SK-N-MC (cell line): ENCODE measurements around the gene ANO3.

Source experiments
- EZH2 ChIP-seq: fragments of 200-600 bp; sonication (generic); IDR thresholded peaks from one replicate; pipeline ENCODE4 v1.6.1; 2017; ENCODE audit warnings: antibody characterized with exemption
- POLR2AphosphoS5 ChIP-seq: IDR thresholded peaks from 2 replicates; pipeline ENCODE4 v1.6.1; 2012; ENCODE audit warnings: mild to moderate bottlenecking, low read depth, low read length, borderline replicate concordance

DNA sequence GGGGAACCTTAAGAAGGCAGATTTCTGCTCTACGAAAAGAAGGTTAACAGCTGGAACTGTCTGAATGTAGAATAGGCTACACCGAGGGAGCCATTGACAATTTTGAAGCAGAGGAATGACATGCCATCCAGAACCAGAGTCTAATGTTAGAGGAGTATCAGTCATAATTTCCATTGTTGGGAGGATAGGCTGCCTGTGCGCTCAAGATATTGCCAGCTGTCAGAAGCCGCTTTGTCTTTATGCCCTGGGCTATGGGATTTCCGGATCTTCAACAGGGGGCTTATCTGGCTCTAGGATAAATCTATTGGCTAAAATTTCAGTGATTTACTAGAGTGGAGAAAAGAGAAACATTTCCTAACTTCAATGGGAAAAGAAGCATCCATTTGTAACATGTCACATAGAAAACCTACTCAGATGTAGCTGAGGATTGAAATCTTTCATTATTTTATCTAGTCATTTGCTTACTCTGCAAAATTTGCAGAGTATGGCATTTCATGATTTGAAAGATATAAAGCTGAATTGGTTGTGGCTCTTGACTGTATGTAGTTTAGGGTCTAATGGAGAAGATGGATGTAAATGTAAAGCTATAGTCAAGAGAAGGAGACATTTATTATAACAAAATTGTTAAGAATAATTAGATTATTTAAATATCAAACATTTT, 78.9 kb downstream of the ANO3 start:
- TF ChIP-seq EZH2 (no peak), POLR2AphosphoS5 (no peak)
